Measurements from ENCODE around the gene RECQL.

DNA sequence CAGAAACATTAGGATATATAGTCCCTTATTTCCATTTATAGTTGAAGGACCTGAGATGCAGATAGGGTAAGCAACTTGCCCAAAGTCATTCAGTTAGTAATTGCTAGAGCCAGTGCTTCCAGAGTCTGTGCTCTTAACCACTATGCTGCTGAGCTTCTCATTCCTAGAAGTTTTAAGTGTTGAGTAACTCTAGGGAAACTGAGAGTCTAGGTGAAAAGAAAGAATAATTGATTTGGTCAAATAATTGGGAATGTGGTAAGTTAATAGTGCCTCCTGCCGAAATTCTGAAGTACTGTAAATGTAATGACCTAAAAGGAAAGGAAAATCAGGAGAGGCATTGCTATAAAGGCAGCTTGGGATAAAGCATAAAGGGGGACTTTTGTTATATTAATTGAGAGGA lies 49.9 kb downstream of the RECQL start:
- TF ChIP-seq, protein P1, sequence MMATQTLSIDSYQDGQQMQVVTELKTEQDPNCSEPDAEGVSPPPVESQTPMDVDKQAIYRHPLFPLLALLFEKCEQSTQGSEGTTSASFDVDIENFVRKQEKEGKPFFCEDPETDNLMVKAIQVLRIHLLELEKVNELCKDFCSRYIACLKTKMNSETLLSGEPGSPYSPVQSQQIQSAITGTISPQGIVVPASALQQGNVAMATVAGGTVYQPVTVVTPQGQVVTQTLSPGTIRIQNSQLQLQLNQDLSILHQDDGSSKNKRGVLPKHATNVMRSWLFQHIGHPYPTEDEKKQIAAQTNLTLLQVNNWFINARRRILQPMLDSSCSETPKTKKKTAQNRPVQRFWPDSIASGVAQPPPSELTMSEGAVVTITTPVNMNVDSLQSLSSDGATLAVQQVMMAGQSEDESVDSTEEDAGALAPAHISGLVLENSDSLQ (IDR thresholded peaks at IDR 0.05): no peak
- no peak for TF ChIP-seq FOXM1 (IDR thresholded peaks at IDR 0.05; ENCODE audit: borderline replicate concordance)
- no peak for TF ChIP-seq TARDBP (IDR thresholded peaks at IDR 0.05)
- no peak for TF ChIP-seq ARNT (IDR thresholded peaks at IDR 0.05)
- no peak for TF ChIP-seq BHLHE40 (IDR thresholded peaks at IDR 0.05; ENCODE audit: borderline replicate concordance)
- no peak for TF ChIP-seq NFRKB (IDR thresholded peaks at IDR 0.05)
- TF ChIP-seq SP1 (IDR thresholded peaks at IDR 0.05): no peak
- TF ChIP-seq L3MBTL2 (conservative IDR thresholded peaks at IDR 0.05): no peak
- no peak for TF ChIP-seq LEF1 (IDR thresholded peaks at IDR 0.05; ENCODE audit: borderline replicate concordance)
- no peak for TF ChIP-seq FOXA1 (IDR thresholded peaks at IDR 0.05)
- no peak for TF ChIP-seq HDGF (IDR thresholded peaks at IDR 0.05; ENCODE audit: borderline replicate concordance)
- TF ChIP-seq CTBP1 (IDR thresholded peaks at IDR 0.05; ENCODE audit: borderline replicate concordance): no peak
- TF ChIP-seq ZNF384 (IDR thresholded peaks at IDR 0.05): no peak
